KBM-7 (cell line): ENCODE results near the gene GPRC5A.
A peak's percentile ranks its signal among the peaks of the same experiment; 100 is the strongest.

Experiments used
- DNase-seq: peaks from one replicate; pipeline ENCODE4 v3.0.0-alpha.2; 2015
- in situ Hi-C: fragments of 300-500 bp; cut with MboI; formaldehyde crosslinking; loops from 2 replicates; pipeline ENCODE4 v1.14.3; 2020; ENCODE audit warnings: low sequenced_read_pairs, low pct_unique_long_range_greater_than_20kb, mixed read lengths

GPRC5A gene

DNA sequence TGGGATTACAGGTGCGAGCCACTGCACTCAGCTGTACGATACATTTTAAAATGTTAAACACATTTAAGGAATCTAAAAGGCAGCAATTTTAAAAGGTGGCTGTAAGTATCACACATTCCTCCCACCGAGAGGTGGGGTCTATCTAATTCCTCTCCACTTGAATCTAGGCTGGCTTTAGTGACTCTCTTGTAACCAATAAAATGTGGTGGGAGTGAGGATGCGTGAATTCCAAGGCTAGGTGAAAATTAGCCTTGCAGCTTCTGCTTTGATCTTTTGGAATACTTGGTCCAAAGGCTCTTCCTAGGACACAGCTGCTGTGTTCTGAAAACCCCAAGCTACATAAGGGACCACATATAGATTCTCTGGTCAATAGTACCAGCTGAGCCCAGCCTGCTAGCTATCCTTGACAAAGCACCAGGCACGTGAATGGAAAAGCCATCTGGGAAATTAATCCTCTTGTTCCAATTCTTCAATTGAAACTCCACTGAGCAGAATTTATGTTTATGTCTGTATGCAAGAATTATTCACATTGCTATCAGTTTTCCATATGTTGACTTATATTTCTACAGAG is 69.4 kb downstream of the GPRC5A start:
- in situ Hi-C loops = no loop called here
- DNase-seq = no peak

DNA sequence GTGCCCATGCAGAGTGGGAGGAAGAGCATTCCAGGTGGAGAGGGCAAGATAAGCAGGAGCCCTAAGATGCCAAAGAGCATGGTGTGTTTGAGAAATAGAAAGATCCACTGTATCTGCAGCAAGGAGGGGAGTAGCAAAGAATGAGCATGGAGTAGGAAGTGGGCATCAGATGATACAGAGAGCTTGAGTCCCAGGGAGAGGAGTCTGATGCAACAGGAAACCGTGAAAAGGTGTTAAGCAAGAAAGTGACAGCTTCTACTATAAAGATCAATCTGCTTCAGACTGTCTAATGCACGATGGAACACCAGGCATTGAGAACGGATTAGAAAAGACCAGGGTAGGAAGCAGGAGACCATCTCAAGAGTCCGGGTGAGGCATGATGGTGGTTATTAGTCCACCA is 72.9 kb downstream of the GPRC5A start:
- in situ Hi-C loops = no loop called here
- DNase-seq = peak; percentile 57

DNA sequence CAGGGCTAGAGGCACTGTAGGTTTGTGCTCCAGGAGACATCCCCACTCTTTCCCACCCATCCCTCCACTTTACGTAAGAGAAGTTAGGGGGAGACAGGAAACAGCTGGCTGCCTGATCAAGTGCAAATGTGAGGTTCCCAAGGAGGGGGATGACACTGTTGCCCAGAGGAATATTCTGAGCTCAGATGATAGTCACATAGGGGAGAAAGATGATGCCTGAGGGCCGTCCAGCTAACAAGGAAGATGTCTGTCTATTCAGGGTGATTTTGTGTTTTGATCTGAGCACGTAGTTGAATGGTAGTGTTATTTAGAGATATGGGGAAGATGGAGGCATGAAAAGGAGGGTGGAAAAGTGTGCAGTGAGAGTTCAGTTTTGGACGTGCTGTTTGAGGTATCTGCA is 74.5 kb downstream of the GPRC5A start:
- DNase-seq = no peak
- in situ Hi-C loops = no loop called here
